Subcutaneous abdominal adipose tissue (tissue), 5 donors: ENCODE data around the gene ZNF14.
"Not testable (repeated sequence)": the region's sequence is repeated elsewhere in the genome, so short reads cannot be mapped to it uniquely, and the experiment has no call there.

Experiments used
- H3K27ac ChIP-seq: one replicate; pipeline ENCODE4 v1.7.0; 2013; ENCODE audit warnings: low read depth, mild to moderate bottlenecking, inconsistent platforms, low read length, moderate library complexity
- H3K27me3 ChIP-seq, 5 donors: one replicate each; pipeline ENCODE4 v1.7.0; 2013; ENCODE audit warnings: low read length in 5 of 5, inconsistent platforms in 1 of 5; ENCODE audit not compliant: control insufficient read depth in 5 of 5, insufficient read depth in 4 of 5
- H3K36me3 ChIP-seq, 5 donors: one replicate each; pipeline ENCODE4 v1.7.0; 2013; ENCODE audit warnings: low read length in 5 of 5; ENCODE audit not compliant: control insufficient read depth in 5 of 5, insufficient read depth in 5 of 5
- H3K4me1 ChIP-seq, 5 donors: one replicate each; pipeline ENCODE4 v1.7.0; 2013; ENCODE audit warnings: low read length in 5 of 5, mild to moderate bottlenecking in 3 of 5, moderate library complexity in 1 of 5; ENCODE audit not compliant: control insufficient read depth in 5 of 5, insufficient read depth in 5 of 5
- H3K4me3 ChIP-seq, 5 donors: one replicate each; pipeline ENCODE4 v1.7.0; 2013; ENCODE audit warnings: low read length in 5 of 5, low read depth in 1 of 5
- H3K9ac ChIP-seq, 5 donors: one replicate each; pipeline ENCODE4 v1.7.0; 2013; ENCODE audit warnings: low read length in 5 of 5, mild to moderate bottlenecking in 4 of 5, moderate library complexity in 3 of 5
- H3K9me3 ChIP-seq, 5 donors: one replicate each; pipeline ENCODE4 v1.7.0; 2013; ENCODE audit warnings: low read length in 5 of 5; ENCODE audit not compliant: control insufficient read depth in 5 of 5
- donor health status: healthy.
- donor health status: healthy.
- donor health status: healthy.
- donor health status: healthy.
- donor health status: healthy.

The ZNF14 gene

GRCh38 chr19:19737559-19738332 lies 4.8 kb upstream of the ZNF14 start:
- H3K9ac ChIP-seq, result no peak overlapping the region
- no peaks in the 10 kb centered on the region for H3K9me3 ChIP-seq
- H3K27ac ChIP-seq, result no peak overlapping the region

GRCh38 chr19:19721896-19722295 lies 11.0 kb downstream of the ZNF14 start:
- peaks cover 2 to 10% (median 8%) of the 10 kb centered on the region in 5 donors for H3K36me3 ChIP-seq
- no peak overlapping the region for H3K27ac ChIP-seq
- H3K9ac ChIP-seq, result no peak overlapping the region
- no peaks in the 10 kb centered on the region for H3K4me1 ChIP-seq
- H3K4me3 ChIP-seq, result peak overlapping the region in 1 of 5 donors; percentile 13
- no peaks in the 10 kb centered on the region for H3K27me3 ChIP-seq
- H3K9me3 ChIP-seq, result peaks cover 26 to 66% (median 55%) of the 10 kb centered on the region in 5 donors

More at GRCh38 chr19:19737559-19738332, 4.8 kb upstream of the ZNF14 start:
- peaks cover 0 to 2% (median 0%) of the 10 kb centered on the region in 5 donors for H3K27me3 ChIP-seq
- H3K4me1 ChIP-seq, result peaks cover 0 to 5% (median 4%) of the 10 kb centered on the region in 5 donors
- no peak overlapping the region for H3K4me3 ChIP-seq
- no peaks in the 10 kb centered on the region for H3K36me3 ChIP-seq

GRCh38 chr19:19719798-19720197 lies 13.1 kb downstream of the ZNF14 start:
- Histone ChIP-seq H3K9me3 (peaks cover 45 to 75% (median 72%) of the 10 kb centered on the region in 5 donors), H3K9ac (no peak overlapping the region), H3K4me3 (peak overlapping the region in 3 of 5 donors; percentile 6 to 59 (median 18)), H3K36me3 (peaks cover 2 to 20% (median 12%) of the 10 kb centered on the region in 5 donors), H3K27me3 (no peaks in the 10 kb centered on the region), H3K27ac (no peak overlapping the region), H3K4me1 (no peaks in the 10 kb centered on the region)

- no peak overlapping the region for H3K9ac ChIP-seq
- peak overlapping the region; percentile 30 to 60 (median 40) for H3K4me3 ChIP-seq
- peaks cover 81 to 100% (median 96%) of the 10 kb centered on the region in 5 donors for H3K9me3 ChIP-seq
- H3K27ac ChIP-seq, result no peak overlapping the region
- H3K4me1 ChIP-seq, result peaks cover 0 to 2% (median 0%) of the 10 kb centered on the region in 5 donors
- H3K27me3 ChIP-seq, result no peaks in the 10 kb centered on the region
- peaks cover 29 to 43% (median 38%) of the 10 kb centered on the region in 5 donors for H3K36me3 ChIP-seq
Observed at GRCh38 chr19:19711934-19712828, 20.7 kb downstream of the ZNF14 start.

GRCh38 chr19:19711306-19711933 lies 21.5 kb downstream of the ZNF14 start:
- Histone ChIP-seq H3K9ac (no peak overlapping the region), H3K27me3 (no peaks in the 10 kb centered on the region), H3K36me3 (peaks cover 29 to 39% (median 38%) of the 10 kb centered on the region in 5 donors), H3K4me3 (peak overlapping the region; percentile 30 to 60 (median 40)), H3K27ac (no peak overlapping the region), H3K9me3 (peaks cover 78 to 100% (median 95%) of the 10 kb centered on the region in 5 donors), H3K4me1 (peaks cover 0 to 2% (median 0%) of the 10 kb centered on the region in 5 donors)

- no peaks in the 10 kb centered on the region for H3K27me3 ChIP-seq
- H3K27ac ChIP-seq, result no peak overlapping the region
- H3K4me1 ChIP-seq, result peaks cover 0 to 2% (median 0%) of the 10 kb centered on the region in 5 donors
- peak overlapping the region; percentile 15 to 60 (median 40) for H3K4me3 ChIP-seq
- H3K9me3 ChIP-seq, result peaks cover 72 to 98% (median 95%) of the 10 kb centered on the region in 5 donors
- H3K9ac ChIP-seq, result no peak overlapping the region
- peaks cover 29 to 37% (median 34%) of the 10 kb centered on the region in 5 donors for H3K36me3 ChIP-seq
Observed at GRCh38 chr19:19710506-19710905, 22.4 kb downstream of the ZNF14 start.

GRCh38 chr19:19704836-19705235 lies 28.1 kb downstream of the ZNF14 start:
- H3K4me3 ChIP-seq, result peak overlapping the region in 4 of 5 donors; percentile 2 to 50 (median 28)
- H3K9ac ChIP-seq, result no peak overlapping the region
- no peaks in the 10 kb centered on the region for H3K27me3 ChIP-seq
- H3K27ac ChIP-seq, result no peak overlapping the region
- H3K4me1 ChIP-seq, result no peaks in the 10 kb centered on the region
- peaks cover 38 to 91% (median 85%) of the 10 kb centered on the region in 5 donors for H3K9me3 ChIP-seq
- H3K36me3 ChIP-seq, result peaks cover 2 to 15% (median 7%) of the 10 kb centered on the region in 5 donors

- H3K9me3 ChIP-seq, result peaks cover 12 to 65% (median 59%) of the 10 kb centered on the region in 5 donors
- not testable (repeated sequence) for H3K4me1 ChIP-seq, H3K27ac ChIP-seq, H3K27me3 ChIP-seq, H3K9ac ChIP-seq
- H3K4me3 ChIP-seq, result peak overlapping the region in 1 of 5 donors; percentile 25
- H3K36me3 ChIP-seq, result peaks cover 0 to 15% (median 5%) of the 10 kb centered on the region in 5 donors
Observed at GRCh38 chr19:19700493-19700892, 32.4 kb downstream of the ZNF14 start.

GRCh38 chr19:19697589-19697988 lies 35.3 kb downstream of the ZNF14 start:
- Histone ChIP-seq H3K9me3 (peaks cover 9 to 41% (median 38%) of the 10 kb centered on the region in 5 donors), H3K4me1 (no peaks in the 10 kb centered on the region), H3K27me3 (no peaks in the 10 kb centered on the region), H3K9ac (no peak overlapping the region), H3K27ac (no peak overlapping the region), H3K36me3 (peaks cover 0 to 6% (median 0%) of the 10 kb centered on the region in 5 donors), H3K4me3 (peak overlapping the region in 2 of 5 donors; percentile 44 to 49)
